G401.6 (cell line): Measurements from ENCODE around the gene TMCC2.
A peak's percentile ranks its signal among the peaks of the same experiment; 100 is the strongest.
"Not testable (repeated sequence)": the region's sequence is repeated elsewhere in the genome, so short reads cannot be mapped to it uniquely, and the experiment has no call there.

Experiments
- FAIRE-seq: peaks from 2 replicates; lab custom pipeline; 2012; peaks lifted over from hg19 to GRCh38; lab: Jason Lieb, UNC

Gene TMCC2, protein sequence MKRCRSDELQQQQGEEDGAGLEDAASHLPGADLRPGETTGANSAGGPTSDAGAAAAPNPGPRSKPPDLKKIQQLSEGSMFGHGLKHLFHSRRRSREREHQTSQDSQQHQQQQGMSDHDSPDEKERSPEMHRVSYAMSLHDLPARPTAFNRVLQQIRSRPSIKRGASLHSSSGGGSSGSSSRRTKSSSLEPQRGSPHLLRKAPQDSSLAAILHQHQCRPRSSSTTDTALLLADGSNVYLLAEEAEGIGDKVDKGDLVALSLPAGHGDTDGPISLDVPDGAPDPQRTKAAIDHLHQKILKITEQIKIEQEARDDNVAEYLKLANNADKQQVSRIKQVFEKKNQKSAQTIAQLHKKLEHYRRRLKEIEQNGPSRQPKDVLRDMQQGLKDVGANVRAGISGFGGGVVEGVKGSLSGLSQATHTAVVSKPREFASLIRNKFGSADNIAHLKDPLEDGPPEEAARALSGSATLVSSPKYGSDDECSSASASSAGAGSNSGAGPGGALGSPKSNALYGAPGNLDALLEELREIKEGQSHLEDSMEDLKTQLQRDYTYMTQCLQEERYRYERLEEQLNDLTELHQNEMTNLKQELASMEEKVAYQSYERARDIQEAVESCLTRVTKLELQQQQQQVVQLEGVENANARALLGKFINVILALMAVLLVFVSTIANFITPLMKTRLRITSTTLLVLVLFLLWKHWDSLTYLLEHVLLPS

DNA sequence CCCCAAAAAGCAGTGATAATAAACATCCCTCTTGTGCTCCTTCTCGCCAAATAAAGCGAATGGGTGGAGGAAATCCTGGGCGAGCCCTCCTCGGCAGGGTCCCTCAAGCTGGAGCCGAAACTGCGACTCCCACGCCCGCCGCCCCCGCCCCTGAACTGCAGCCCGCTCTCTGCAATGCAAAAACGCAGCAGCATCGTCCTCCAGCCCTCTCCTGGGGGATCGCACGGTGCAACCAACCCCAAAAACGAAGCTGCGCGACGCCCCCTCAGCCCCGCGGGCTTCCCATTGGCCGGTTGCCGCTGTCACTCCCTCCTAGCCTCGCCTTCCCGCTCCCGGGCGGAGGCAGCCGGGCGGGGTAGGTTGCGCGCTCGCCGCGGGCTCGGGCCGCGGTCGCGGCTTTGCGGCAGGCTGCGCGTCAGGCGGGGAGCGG, at the start of gene TMCC2:
Gene TMCC2 (plus strand): TSS at position 363 of the 430 bp plus-strand sequence. CDS start 619 bp downstream, outside the sequence.
- no peak for FAIRE-seq

DNA sequence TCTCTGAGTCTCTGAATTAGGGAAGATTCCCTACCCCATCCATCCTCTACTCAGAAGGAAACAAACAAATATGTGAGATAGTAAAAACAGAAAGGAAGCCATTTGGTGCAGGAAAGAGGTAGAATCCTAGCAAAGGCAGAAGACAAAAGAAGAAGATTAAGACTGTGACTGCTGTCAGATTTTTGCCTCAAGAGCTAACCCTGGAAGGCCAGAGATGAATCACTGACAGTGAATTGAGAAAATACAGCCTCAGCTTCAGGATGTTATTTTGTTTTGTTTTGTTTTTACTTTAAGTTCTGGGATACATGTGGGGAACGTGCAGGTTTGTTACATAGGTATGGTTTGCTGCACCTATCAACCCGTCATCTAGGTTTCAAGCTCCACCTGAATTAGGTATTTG, 47.9 kb upstream of the TMCC2 start:
- no peak for FAIRE-seq

DNA sequence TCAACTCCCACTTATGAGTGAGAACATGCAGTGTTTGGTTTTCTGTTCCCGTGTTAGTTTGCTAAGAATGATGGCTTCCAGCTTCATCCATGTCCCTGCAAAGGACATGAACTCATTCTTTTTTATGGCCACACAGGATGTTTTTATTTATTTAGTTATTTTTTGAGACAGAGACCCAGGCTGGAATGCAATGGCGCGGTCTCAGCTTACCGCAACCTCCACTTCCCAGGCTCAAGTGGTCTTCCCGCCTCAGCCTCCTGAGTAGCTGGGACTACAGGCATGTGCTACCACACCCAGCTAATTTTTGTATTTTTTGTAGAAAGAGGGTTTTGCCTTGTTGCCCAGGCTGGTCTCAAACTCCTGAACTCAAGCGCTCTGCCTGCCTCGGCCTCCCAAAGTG, 47.4 kb upstream of the TMCC2 start:
- FAIRE-seq, result not testable (repeated sequence)

DNA sequence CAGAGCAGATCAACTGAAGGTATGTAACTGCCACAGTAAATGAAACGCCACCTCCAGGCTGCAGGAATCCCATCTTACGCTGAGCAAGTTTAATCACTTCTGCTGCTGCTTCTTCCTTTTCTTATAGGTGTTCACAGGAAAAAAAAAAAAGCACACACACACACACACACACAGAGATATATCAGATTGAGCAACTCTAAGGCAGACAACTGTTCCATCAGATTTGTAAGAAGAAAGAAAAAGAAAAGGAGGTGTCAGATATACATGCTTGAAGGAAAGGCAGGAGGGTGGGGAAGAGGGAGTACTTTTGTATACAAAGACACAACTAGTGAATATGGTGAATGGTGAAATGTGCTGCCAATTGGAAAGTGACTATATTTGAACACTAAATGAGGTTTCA, 44.8 kb upstream of the TMCC2 start:
- no peak for FAIRE-seq

DNA sequence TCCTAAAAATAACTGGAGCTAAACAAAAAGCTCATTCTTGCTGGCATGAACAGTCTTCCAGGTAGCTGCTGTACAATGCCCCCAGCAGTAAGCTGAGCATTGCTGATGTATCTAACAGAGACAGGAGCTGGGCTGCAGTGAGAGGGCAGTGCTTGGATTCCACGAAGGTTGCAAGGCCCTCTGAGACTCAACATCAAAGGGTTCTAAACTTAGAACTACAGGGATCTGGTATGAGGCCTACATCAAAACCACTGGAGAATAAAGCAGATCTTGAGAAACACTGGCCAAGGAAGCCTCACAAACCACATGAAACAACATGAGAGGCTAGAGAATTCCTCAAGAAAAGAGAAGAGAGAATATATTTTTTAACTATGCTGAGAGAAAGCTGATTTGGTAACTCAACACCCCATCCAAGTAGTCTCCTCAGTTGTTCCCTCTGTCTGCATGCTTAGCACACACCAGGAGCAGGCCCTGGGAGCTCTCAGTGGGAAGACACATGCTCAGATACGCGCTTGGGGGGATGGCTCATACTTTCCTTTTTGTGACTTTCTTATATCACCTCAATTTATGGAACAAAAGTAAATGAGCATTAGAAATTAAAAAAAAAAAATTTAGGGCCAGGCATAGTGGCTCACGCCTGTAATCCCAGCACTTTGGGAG, 43.9 kb upstream of the TMCC2 start:
- no peak for FAIRE-seq

DNA sequence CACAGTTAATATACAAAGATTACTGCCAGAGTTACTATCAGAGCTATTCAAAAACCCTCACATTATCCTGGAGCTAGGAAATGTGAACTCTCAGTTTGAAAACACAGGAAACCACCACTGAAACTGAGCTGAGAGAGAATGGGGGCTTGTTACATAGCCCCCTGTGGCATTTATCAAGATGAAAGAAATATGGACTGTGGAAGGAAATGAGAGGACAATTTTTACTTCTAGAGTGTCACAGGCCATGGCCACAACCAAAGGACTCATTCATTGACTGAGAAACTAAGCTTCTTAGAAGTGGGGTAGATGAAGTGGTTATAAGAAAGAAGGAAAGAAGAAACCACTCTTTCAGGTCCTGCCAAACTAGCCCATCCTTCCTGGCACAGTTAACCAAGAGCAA, 41.6 kb upstream of the TMCC2 start:
- FAIRE-seq, result no peak

DNA sequence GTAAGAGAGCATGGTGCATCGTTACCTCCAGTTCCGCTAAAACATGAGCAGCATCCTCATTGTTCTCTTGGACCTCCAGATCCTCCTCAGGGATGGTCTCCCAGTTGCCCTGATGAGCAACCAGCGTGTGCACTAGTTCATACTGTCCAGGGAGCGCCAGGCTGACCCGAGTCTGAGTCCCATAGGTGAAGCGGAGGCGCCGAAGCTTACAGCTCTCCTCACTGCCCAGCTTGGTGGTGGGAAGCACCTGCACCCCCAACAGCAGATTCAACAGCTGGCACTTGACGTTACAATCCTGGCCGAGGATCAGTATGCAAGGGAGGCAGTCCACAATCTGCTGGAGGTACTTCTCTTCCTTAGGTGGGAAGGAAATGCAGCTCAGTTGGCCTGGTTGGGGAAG, 40.3 kb upstream of the TMCC2 start:
- no peak for FAIRE-seq

DNA sequence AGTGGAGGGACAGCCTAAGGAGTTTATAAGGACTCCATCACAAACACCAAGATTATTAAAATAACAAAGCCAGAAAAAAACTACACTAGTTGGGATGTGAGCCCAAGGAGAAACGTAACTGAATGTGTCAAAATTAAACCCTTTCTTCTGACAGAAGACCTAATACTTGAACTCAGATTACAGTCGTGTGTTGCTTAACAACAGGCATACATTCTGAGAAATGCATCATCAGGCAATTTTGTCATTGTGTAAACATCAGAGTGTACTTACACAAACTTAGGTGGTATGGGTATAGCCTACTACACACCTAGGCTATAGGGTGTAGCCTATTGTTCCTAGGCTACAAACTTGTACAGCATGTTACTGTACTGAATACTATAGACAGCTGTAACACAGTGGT, 39.6 kb upstream of the TMCC2 start:
- no peak for FAIRE-seq

DNA sequence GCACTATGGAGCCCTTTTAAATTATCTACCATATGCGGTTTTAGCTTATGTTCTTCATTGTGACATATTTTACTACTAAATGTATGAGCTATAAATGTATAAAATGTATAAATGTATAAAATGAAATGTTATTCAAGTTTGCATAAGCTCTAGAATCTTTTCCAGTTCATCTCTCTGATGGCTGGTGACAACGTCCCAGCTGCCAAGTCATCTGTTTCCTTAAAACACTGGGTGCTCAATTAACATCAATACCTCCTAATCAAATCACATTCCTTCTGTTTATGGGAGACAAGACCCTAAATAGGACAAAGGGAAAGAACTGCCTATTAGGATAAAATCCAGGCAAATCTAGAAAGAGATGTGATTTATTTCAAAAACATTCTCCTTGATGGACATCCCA, 39.1 kb upstream of the TMCC2 start:
- FAIRE-seq, result no peak

DNA sequence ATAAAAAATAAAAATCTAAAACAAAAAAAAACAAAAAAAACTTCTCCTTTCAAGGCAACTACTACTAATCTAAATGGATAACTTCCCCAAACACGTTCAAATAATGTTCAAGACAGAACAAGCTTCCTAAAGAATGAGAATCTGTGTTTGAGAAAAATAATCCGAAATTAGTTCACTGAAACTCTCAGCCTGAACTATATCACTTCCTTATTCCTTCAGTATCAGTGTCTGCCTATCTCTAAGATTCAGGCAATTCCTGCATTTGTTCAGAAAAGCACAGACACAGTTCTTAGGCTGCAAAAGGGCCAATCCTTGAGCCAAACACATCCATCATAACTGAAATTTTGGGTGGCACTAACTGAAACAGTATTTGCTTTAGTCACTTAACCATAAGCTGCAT, 38.6 kb upstream of the TMCC2 start:
- FAIRE-seq, result no peak

DNA sequence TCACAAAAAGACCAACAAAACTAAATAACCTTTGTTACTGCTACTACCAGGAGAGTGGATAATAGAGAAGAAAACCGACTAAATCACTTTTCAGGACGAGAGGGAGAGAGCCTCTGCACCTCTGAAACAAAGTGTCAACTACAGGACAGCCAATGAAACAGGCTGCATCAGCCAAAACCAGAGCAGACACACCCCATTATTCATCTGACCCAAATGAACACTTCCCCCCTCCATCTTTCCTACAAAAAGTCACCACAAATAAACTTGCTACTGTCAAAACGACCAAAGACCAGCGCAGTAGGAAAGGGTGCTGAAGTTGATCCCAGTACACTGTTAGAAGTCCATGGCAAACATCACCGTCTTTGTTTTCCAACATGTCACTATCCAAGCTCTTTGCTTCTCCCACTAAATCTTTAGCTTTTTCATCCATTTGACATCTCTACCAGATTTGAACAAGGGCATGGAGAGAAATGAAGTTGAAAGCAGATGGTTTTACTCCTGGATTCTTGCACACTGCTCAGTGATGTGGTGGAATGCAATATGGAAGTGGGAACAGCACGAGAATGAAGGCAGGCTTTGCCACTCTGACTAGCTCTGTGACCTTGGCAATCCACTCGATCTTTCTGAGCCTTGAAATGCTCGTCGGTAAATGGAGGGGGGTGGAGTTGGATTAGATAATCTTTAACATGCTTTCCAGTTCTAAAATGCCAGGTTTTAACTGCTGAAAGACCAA, 36.7 kb upstream of the TMCC2 start:
- no peak for FAIRE-seq

DNA sequence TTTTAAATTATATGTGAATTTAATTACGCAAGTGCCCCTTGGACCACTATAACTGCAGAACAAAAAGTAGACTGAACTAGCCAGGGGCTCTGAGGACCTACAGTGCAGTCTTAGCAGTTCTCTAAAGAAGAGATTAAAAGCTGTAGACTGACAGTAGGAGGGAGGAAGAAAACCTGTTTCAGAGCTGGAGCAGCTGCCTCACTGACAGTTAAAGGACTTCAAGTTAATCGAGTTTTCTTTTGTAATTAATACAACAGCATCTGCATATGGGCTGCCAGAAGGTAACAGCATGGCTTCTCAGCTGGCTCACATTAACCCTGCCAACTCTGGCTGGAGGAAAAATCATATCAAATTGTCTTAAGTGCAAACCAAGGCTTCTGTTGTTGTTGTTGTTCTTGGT, 36.1 kb upstream of the TMCC2 start:
- no peak for FAIRE-seq

DNA sequence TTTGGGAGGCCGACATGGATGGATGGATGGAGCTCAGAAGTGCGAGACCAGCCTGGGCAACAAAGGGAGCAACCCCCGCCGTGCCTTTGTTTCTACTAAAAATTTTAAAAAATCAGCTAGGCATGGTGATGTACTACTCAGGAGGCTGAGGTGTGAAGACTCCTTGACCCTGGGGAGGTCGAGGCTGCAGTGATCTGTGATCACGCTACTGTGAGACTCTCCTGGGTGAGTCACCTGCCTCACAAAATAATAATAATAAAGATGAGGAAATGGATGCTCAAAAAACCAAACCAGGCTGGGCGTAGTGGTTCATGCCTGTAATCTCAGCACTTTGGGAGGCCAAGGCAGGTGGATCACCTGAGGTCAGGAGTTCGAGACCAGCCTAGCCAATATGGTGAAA, 35.5 kb upstream of the TMCC2 start:
- no peak for FAIRE-seq

DNA sequence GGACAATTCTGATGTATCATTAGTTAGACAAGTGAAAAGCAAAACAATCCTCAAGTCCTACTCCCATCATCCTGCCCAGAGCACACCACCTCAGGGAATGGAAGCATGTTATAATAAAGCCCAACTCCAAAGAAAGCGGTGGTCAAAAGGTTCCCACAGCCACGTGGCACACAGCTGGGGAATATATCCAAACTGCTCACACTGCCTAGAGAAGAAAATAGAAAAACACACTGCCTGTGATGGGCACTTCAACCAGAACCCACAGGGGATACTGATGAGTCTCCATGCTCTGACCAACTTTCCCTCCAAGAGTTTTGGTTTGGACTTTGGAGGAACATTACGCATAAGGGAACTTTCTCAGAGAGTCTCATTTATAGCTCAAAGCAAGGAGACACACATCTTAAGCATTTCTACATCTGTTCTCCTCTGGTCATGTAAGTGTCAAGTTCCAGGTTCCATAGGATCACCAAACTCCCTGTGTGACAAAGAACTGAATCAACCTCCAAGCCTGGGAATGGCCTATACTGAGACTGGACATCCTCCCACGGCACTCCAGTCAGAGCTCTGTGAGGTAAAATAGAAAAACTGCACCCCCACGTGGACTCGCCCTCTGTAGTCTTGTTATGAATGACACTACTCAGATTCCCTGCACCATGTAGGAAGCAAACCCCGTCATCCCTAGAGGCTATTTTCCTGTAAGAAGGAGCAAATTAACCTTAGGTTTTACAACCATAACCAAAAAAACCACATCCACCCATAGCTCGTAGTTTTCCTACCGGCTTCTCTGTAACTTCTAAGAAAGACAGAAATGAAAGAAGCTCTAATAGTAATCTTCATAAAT, 28.4 kb upstream of the TMCC2 start:
- FAIRE-seq, result no peak

DNA sequence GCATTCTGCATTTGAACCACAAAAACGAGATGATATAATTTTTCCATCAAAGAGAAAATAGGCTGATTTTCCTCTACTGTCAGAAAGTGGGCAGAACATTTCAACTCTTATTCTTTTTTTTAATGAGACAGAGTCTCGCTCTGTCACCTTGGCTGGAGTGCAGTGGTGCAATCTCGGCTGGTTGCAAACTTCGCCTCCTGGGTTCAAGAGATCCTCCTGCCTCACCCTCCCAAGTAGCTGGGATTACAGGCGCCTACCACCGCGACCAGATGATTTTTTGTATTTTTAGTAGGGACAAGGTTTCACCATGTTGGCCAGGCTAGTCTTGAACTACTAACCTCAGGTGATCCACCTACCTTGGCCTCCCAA, 27.8 kb upstream of the TMCC2 start:
- no peak for FAIRE-seq

DNA sequence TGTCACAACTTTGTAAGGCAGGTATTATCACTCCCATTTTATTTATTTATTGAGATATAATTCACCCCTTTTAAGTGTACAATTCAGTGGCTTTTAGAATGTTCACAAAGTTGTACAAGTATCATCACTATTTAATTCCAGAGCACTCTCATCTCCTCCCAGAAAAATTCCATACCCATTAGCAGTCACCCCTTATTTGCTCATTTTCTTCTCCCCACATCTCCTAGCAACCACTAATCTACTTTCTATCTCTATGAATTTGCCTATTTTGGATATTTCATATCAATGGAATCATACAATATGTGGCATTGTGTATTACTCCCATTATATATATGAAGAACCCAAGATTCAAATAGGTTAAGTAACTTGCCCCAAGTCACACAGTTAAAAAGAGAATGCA, 23.2 kb upstream of the TMCC2 start:
- no peak for FAIRE-seq

DNA sequence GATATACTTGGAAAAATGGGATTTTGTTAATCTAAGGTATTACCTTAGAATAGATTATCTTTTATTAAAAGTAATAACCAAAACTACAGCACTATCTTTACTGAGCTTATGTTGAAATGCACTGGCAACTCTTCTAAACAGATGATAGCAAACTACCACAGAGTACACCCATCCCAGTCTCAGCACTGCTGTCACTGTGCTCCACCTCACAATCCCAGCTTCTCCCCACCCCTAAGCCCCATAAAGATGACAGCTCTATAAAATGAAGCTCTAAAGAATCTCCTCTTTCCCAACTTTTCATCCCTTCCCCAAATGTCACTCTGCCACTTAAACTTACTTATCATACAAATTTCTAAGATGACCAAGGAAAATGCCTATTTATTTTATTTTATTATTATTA, 22.7 kb upstream of the TMCC2 start:
- no peak for FAIRE-seq

DNA sequence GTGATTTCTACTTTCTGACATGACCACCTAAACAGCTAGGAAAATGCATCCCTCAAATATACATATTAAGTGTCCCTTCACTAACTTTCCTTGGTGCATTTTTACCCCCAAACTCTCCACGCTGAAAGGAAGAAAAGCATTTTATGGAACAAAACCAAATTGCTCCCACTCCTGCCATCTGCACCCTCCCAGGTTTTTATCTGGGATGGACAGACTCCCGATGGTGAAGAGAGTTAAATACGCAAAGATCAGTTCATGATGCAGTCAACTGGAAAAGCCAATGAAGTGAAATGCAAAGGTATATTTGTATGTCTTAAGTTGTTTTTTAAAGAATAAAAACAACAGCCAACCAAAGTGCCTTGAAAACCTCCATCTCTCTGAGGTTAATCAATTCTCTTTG, 18.9 kb upstream of the TMCC2 start:
- no peak for FAIRE-seq

DNA sequence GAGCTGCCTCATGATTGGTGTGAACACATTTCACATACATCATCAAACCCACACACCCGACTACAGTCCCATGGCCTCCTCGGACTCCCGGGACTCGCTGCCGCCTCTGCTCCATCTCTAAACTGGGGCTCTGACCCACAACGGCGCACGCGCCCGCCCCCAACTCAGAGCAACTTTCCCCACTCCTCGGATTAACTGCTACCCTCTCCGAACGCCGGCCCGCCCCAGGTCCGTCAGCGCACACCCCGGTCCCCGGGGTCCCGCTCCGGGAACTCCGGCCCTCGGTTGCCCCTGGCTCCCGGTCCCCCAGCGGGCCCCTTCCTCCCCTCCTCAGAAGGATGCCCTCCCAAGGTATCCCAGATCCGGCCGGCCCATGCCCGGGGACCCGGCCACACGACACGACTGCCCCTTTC, 17.0 kb upstream of the TMCC2 start:
- FAIRE-seq, result no peak

DNA sequence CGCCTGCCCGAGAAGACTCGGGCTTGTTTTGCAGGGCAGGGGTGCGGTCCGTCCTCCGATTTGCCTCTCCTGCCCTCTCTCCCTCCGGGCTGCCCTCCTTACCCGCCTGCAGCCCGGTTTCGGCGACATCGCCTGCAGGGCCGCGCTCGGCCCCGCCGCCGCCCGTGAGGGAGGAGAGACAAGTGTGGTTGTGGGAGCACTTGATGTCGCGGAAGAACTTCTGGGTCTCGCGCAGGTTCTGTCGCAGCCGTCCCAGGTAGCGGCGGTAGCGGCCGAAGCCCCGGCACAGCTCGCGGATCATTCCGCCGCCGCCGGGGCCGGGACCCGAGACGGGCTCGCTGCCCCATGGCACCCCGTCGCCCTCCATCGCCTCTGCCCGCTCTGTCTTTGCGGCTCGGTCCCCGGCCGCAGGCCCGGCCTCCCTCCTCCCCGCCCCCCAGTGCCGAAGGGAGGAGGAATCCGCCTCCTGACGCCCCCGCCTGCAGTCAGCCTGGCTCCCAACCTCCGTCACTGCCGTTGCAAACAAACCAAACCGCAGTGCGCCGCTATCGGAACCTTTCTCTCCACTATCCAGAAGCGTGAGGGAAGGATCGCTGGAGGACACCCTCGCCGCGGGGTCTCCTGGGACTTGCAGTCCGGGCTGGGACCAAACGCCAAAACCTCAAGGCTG, 16.4 kb upstream of the TMCC2 start, which contains the start of gene DSTYK:
Gene DSTYK (minus strand): TSS at position 534 of the 670 bp plus-strand sequence. CDS start 167 bp downstream, at position 367.
- peak; percentile 33 for FAIRE-seq
